ENCODE results near the gene RIT2. TPM values are rescaled to one million over a fixed set of nuclear protein-coding genes. Genes with fewer than 3 reads are reported as not detected.

Gene RIT2
- total and polyA plus RNA-seq, 10 donors = not detected

- H3K36me3 ChIP-seq = no peaks in the 10 kb centered on the region
- no peak for DNase-seq
- 68 to 88% (median 77%) methylated on average over 2 of the region's 2 CpGs for WGBS, 5 donors
- H3K9me3 ChIP-seq = no peaks in the 10 kb centered on the region
- no peaks in the 10 kb centered on the region for H3K4me1 ChIP-seq
- TF ChIP-seq POLR2A (IDR thresholded peaks at IDR 0.05) (no peak), CTCF (IDR thresholded peaks at IDR 0.05 in 8 of 11, conservative IDR thresholded peaks at IDR 0.05 in 3 of 11) (no peak), POLR2AphosphoS5 (IDR thresholded peaks at IDR 0.05) (no peak)
- no peaks in the 10 kb centered on the region for H3K27me3 ChIP-seq (replicated peaks in 1 of 7)
- H3K4me3 ChIP-seq = no peak overlapping the region
- no peak overlapping the region for H3K27ac ChIP-seq
- intact Hi-C loops (cut with DNase I; ENCODE audit: low total_unique reads) = no loop called here
Measured at GRCh38 chr18:42893977-42894376, 221.5 kb downstream of the RIT2 start.

GRCh38 chr18:42892181-42892580 lies 223.3 kb downstream of the RIT2 start:
- no peak for DNase-seq
- no peaks in the 10 kb centered on the region for H3K36me3 ChIP-seq
- no peak overlapping the region for H3K27ac ChIP-seq
- TF ChIP-seq CTCF (IDR thresholded peaks at IDR 0.05 in 8 of 11, conservative IDR thresholded peaks at IDR 0.05 in 3 of 11) (no peak), POLR2A (IDR thresholded peaks at IDR 0.05) (no peak), POLR2AphosphoS5 (IDR thresholded peaks at IDR 0.05) (no peak)
- intact Hi-C loops (cut with DNase I; ENCODE audit: low total_unique reads) = no loop called here
- no peaks in the 10 kb centered on the region for H3K4me1 ChIP-seq
- no peaks in the 10 kb centered on the region for H3K27me3 ChIP-seq (replicated peaks in 1 of 7)
- 0 to 79% (median 50%) methylated on average over 1 of the region's 1 CpG for WGBS, 5 donors
- H3K4me3 ChIP-seq = no peak overlapping the region
- H3K9me3 ChIP-seq = no peaks in the 10 kb centered on the region

- intact Hi-C loops (cut with DNase I; ENCODE audit: low total_unique reads) = no loop called here
Measured at GRCh38 chr18:42891705-42892104, 223.8 kb downstream of the RIT2 start.

GRCh38 chr18:42883169-42883568 lies 232.3 kb downstream of the RIT2 start:
- intact Hi-C loops (cut with DNase I; ENCODE audit: low total_unique reads) = no loop called here
- Histone ChIP-seq H3K27me3 (replicated peaks in 1 of 7) (no peaks in the 10 kb centered on the region), H3K27ac (no peak overlapping the region), H3K4me1 (no peaks in the 10 kb centered on the region), H3K4me3 (no peak overlapping the region), H3K9me3 (no peaks in the 10 kb centered on the region), H3K36me3 (no peaks in the 10 kb centered on the region)
- TF ChIP-seq CTCF (IDR thresholded peaks at IDR 0.05 in 8 of 11, conservative IDR thresholded peaks at IDR 0.05 in 3 of 11) (no peak), POLR2A (IDR thresholded peaks at IDR 0.05) (no peak), POLR2AphosphoS5 (IDR thresholded peaks at IDR 0.05) (no peak)
- WGBS, 5 donors = 69 to 80% (median 74%) methylated on average over 3 of the region's 3 CpGs
- no peak for DNase-seq

More at GRCh38 chr18:42891705-42892104, 223.8 kb downstream of the RIT2 start:
- Histone ChIP-seq H3K9me3 (no peaks in the 10 kb centered on the region), H3K4me1 (no peaks in the 10 kb centered on the region), H3K36me3 (no peaks in the 10 kb centered on the region), H3K27me3 (replicated peaks in 1 of 7) (no peaks in the 10 kb centered on the region), H3K27ac (no peak overlapping the region), H3K4me3 (no peak overlapping the region)
- no peak for DNase-seq
- no peak for TF ChIP-seq CTCF (IDR thresholded peaks at IDR 0.05 in 8 of 11, conservative IDR thresholded peaks at IDR 0.05 in 3 of 11)
- TF ChIP-seq POLR2A (IDR thresholded peaks at IDR 0.05) = no peak
- no peak for TF ChIP-seq POLR2AphosphoS5 (IDR thresholded peaks at IDR 0.05)
- 63 to 73% (median 64%) methylated on average over 3 of the region's 3 CpGs for WGBS, 5 donors

Measured in spleen (tissue), 11 donors.